Activated CD4-positive, alpha-beta memory T cell treated with anti-CD3 and anti-CD28 coated beads, Interleukin-2, amount 10 ng/mL, durations not matched to agents 7 days and 5 days (primary cell): ENCODE data around the gene RELCH. TPM values are rescaled to one million over a fixed set of nuclear protein-coding genes. Genes with fewer than 3 reads are reported as not detected.
"Not testable (repeated sequence)": the region's sequence is repeated elsewhere in the genome, so short reads cannot be mapped to it uniquely, and the experiment has no call there.

Experiments used
- CTCF ChIA-PET: fragments of 350-600 bp; sonication (Branson Sonifier 250); formaldehyde crosslinking; loops from one replicate; lab custom pipeline; 2021; ENCODE audit warnings: antibody characterized with exemption, inconsistent platforms; lab: Charles Lee
- POLR2A ChIA-PET: fragments of 350-600 bp; sonication (Branson Sonifier 250); formaldehyde crosslinking; loops from one replicate; lab custom pipeline; 2021; ENCODE audit warnings: antibody characterized with exemption; lab: Charles Lee
- DNase-seq: peaks from one replicate; pipeline ENCODE4 v3.0.0-alpha.2; 2020
- H3K27ac Mint-ChIP-seq: one replicate; pipeline ENCODE4 v1.8.0; 2021; ENCODE audit warnings: mild to moderate bottlenecking, mixed read lengths
- H3K27me3 Mint-ChIP-seq: one replicate; pipeline ENCODE4 v1.8.0; 2021; ENCODE audit warnings: mixed read lengths
- H3K36me3 Mint-ChIP-seq: one replicate; pipeline ENCODE4 v1.8.0; 2021; ENCODE audit warnings: low read depth, mixed read lengths
- H3K4me1 Mint-ChIP-seq: one replicate; pipeline ENCODE4 v1.8.0; 2021; ENCODE audit warnings: mixed read lengths
- H3K4me3 Mint-ChIP-seq: one replicate; pipeline ENCODE4 v1.8.0; 2021; ENCODE audit warnings: mild to moderate bottlenecking, mixed read lengths
- H3K9me3 Mint-ChIP-seq: one replicate; pipeline ENCODE4 v1.8.0; 2021; ENCODE audit warnings: mixed read lengths
- total RNA-seq, 2 experiments: library from RNA; stranded (reverse); gene quantifications; one replicate each; pipeline ENCODE4 v1.2.3, GENCODE V29; 2021

RELCH gene, protein sequence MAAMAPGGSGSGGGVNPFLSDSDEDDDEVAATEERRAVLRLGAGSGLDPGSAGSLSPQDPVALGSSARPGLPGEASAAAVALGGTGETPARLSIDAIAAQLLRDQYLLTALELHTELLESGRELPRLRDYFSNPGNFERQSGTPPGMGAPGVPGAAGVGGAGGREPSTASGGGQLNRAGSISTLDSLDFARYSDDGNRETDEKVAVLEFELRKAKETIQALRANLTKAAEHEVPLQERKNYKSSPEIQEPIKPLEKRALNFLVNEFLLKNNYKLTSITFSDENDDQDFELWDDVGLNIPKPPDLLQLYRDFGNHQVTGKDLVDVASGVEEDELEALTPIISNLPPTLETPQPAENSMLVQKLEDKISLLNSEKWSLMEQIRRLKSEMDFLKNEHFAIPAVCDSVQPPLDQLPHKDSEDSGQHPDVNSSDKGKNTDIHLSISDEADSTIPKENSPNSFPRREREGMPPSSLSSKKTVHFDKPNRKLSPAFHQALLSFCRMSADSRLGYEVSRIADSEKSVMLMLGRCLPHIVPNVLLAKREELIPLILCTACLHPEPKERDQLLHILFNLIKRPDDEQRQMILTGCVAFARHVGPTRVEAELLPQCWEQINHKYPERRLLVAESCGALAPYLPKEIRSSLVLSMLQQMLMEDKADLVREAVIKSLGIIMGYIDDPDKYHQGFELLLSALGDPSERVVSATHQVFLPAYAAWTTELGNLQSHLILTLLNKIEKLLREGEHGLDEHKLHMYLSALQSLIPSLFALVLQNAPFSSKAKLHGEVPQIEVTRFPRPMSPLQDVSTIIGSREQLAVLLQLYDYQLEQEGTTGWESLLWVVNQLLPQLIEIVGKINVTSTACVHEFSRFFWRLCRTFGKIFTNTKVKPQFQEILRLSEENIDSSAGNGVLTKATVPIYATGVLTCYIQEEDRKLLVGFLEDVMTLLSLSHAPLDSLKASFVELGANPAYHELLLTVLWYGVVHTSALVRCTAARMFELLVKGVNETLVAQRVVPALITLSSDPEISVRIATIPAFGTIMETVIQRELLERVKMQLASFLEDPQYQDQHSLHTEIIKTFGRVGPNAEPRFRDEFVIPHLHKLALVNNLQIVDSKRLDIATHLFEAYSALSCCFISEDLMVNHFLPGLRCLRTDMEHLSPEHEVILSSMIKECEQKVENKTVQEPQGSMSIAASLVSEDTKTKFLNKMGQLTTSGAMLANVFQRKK
- total RNA-seq = 10 to 100 TPM; 34.8 to 38.6 TPM

DNA sequence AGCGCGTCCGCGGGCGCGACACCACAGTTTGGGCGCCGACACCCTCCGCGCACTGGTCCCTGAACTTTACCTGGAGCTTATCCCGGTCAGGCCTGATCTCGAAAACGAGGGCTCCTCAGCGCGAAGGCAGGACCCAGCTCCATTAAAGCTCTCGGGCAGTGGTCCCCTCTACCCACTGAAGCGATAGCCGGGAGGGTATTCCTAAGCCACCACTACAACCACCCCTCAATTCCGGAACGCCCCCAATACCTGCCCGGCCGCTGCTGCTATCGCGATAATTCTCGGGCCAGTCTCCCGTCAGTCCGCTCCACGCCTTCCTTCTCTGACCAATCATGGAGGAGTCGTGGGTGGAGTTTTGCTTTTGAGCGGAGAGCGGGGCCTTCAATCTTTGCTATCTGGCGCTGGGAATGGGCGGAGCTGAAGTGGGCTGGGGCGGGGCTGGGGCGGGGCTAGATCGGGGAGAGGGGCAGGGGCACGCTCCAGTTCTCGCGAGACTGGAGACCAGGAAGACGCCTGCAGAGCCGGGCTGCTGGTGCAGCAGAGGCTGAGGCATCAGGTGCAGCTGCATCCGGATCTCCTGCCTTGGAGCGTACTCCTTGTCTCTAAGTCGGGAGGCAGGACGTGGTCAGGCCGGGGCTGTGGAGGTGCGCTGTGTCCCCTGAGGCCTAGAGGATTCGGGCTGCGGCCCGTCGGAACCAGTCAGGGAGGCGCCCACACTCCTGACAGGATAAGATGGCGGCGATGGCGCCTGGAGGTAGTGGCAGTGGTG, at the start of gene RELCH, which contains the start of gene PIGN:
RELCH (plus strand) TSS at position 482 of the 769 bp plus-strand sequence; CDS start at position 733, 251 bp downstream.
PIGN (minus strand) TSS at position 283 of the 769 bp plus-strand sequence. CDS start 25,703 bp downstream, outside the sequence.
- no peaks in the 10 kb centered on the region for H3K9me3 Mint-ChIP-seq
- H3K36me3 Mint-ChIP-seq = peaks cover 37% of the 10 kb centered on the region
- H3K4me1 Mint-ChIP-seq = peaks cover 54% of the 10 kb centered on the region
- DNase-seq = peak; percentile 96
- peak within 1 kb of the TSS; percentile 96 for H3K4me3 Mint-ChIP-seq
- peak within 1 kb of the TSS; percentile 90 for H3K27ac Mint-ChIP-seq
- ChIA-PET CTCF (interaction anchor here (0.7 to 2.2 kb wide), 10 partner anchors 10 to 1131 kb away, joined by 3 to 41 read pairs (median 4); partner anchors contain the start of gene TNFRSF11A), POLR2A (interaction anchor here (0.6 to 2.5 kb wide), 20 partner anchors 11 to 795 kb away, joined by 3 to 33 read pairs (median 6); partner anchors contain the start of gene ZCCHC2)
- H3K27me3 Mint-ChIP-seq = no peaks in the 10 kb centered on the region

DNA sequence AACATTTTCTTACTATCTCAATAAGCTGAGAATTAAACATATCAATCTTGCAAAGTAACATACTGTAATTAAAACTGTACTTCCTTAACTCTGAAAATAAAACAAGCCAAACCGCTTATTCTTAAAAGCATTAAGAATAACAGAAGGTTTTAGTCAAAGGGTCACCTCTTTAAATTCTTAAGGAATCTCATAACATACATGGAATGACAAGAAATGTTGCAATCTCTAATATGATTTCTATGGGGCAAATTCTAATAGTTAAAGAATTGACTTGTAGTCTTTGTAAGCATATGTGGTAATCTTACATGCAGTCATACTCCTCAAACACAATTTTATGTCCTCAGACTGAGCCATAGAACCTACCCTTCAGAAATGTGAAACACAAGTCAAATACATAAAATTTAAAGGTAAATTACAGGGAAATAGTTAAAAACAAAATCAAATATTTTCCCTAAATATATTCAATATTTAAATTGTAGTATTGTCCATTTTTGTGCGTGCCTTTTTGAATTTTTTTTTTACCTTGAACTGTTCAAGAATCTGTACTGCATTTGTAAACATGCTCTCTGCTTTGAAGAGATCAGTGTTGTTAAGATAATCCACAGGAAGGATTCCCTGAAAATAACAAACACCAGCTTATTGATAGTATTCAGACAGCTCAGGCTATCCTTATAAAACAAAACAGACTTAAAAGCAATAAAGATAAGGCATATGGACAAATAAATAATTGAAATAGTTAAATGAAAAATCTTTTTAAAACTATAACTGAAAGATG, 48.4 kb upstream of the RELCH start:
- ChIA-PET CTCF (no interaction called here), POLR2A (no interaction called here)
- Mint-ChIP-seq H3K27ac (no peak overlapping the region), H3K4me3 (no peak overlapping the region), H3K36me3 (peaks cover 8% of the 10 kb centered on the region), H3K4me1 (no peaks in the 10 kb centered on the region), H3K27me3 (no peaks in the 10 kb centered on the region), H3K9me3 (no peaks in the 10 kb centered on the region)
- DNase-seq = no peak

DNA sequence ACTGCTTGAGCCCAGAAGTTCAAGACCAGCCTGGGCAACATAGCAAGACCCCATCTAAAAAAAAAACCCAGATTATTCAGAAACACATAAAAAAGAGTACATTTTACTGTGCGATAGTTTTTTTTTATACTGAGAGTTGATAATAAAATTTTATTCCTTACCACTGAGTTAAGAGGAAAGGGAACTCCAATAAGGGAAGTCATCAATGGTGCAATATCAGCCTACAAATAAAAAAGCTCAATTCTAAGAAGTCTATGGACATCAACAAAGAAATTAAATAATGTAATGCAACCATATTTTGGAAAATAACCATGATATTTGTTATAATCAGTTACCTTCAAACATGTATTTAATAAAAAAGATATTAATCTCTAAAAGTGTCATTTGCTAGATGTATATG, 46.8 kb upstream of the RELCH start:
- Mint-ChIP-seq H3K36me3 (peaks cover 9% of the 10 kb centered on the region), H3K27me3 (no peaks in the 10 kb centered on the region), H3K4me3 (no peak overlapping the region), H3K4me1 (no peaks in the 10 kb centered on the region), H3K27ac (no peak overlapping the region), H3K9me3 (no peaks in the 10 kb centered on the region)
- ChIA-PET POLR2A (no interaction called here), CTCF (interaction anchor here (1.2 kb wide), 1 partner anchor 9 kb away, joined by 5 read pairs; no protein-coding TSS in a partner anchor)
- DNase-seq = no peak

DNA sequence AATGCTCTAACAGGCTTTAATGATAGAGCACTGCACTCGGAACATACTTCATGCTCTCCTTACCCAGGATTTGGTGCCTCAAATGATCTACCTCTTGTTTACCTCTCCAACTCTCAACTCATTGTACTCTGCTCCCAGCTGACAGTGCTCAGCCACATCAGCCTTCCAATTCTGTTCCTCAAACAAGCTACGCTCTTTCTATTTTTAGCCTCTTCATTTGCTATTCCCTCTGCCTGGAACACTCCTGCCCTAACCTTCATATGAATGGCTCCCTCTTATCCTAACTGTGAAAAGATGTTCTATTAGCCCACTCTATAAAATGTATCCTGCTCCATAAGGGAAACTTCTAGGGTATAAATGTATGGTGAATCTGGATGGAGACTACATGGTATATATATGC, 42.7 kb upstream of the RELCH start:
- no peak overlapping the region for H3K4me3 Mint-ChIP-seq
- H3K9me3 Mint-ChIP-seq = no peaks in the 10 kb centered on the region
- peaks cover 12% of the 10 kb centered on the region for H3K36me3 Mint-ChIP-seq
- H3K27me3 Mint-ChIP-seq = no peaks in the 10 kb centered on the region
- no peaks in the 10 kb centered on the region for H3K4me1 Mint-ChIP-seq
- H3K27ac Mint-ChIP-seq = no peak overlapping the region
- DNase-seq = no peak
- POLR2A ChIA-PET = no interaction called here
- CTCF ChIA-PET = interaction anchor here (0.7 to 3.2 kb wide), 2 partner anchors 12 to 25 kb away, joined by 5 to 14 read pairs; no protein-coding TSS in a partner anchor

DNA sequence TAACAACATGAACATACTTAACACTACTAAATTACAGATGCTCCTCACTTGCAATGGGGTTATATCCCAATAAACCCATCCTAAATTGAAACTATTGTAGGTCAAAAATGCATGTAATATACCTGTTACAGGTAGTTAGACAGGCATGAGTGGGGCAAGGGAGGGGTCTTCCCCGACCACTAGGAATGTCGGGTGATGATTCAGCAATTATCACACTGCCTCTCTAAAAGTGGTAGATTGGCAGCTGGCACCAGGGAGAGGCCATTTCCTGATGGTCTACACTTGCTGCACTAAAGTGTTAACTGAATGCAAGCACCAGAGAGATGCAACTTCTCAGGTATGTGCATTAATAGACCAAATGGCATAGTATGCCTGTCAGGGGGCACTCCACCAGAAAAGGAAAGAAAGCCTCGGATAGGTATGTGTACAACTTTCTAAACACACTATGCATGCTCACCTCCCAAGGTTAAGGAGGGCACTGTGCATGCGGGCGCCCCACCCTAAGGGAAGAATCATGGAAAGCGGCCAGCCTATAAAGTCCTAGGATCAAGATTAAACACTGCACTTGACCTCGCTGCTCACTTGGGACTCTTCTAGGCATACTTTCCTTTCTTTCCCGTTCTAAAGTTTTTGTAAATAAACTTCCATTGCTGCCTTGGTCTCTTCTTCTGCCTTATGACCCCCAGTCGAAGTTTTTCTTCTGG, 35.8 kb upstream of the RELCH start:
- CTCF ChIA-PET = no interaction called here
- Mint-ChIP-seq H3K27ac (no peak overlapping the region), H3K4me3 (no peak overlapping the region), H3K27me3 (no peaks in the 10 kb centered on the region), H3K36me3 (peaks cover 8% of the 10 kb centered on the region), H3K9me3 (no peaks in the 10 kb centered on the region), H3K4me1 (no peaks in the 10 kb centered on the region)
- no peak for DNase-seq
- POLR2A ChIA-PET = no interaction called here

DNA sequence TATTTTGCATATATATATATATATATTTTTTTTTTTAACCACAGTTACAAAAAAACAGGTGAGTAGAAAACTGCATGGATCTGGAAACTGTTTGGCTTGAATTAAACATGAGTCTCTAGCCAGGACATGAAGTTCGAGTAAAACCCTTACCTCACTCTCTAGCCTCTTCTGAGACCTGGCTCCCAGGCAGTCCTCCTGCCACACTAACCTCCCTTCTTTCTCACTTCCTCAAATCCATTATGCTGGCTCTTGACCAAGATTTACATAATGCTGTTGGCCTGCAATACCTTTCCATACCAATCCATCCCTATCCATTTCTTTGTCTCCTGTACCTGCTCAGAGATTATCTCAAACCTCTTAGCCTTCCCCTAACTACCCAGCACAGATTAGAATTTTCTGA, 34.2 kb upstream of the RELCH start:
- ChIA-PET CTCF (no interaction called here), POLR2A (no interaction called here)
- no peak overlapping the region for H3K27ac Mint-ChIP-seq
- no peaks in the 10 kb centered on the region for H3K4me1 Mint-ChIP-seq
- H3K36me3 Mint-ChIP-seq = peaks cover 9% of the 10 kb centered on the region
- H3K4me3 Mint-ChIP-seq = no peak overlapping the region
- no peaks in the 10 kb centered on the region for H3K27me3 Mint-ChIP-seq
- H3K9me3 Mint-ChIP-seq = no peaks in the 10 kb centered on the region
- DNase-seq = no peak

DNA sequence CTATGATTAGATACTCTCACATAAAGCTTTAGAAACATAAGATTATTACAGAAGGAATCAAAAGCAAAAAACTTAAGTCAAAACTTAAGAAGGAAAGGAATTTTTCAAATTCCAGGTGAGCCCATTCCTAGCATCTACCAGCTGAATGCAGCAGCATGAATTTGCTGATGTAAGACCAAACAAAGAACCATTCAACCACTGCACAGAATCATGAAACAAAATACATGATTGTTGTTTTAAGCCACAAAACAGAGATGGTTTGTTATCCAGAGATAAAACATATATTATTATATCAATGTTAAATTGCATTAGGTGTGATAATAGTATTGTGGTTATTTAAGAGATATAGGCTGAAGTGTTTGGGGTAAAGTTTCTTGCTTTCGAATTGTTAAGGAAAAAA, 29.2 kb upstream of the RELCH start:
- H3K9me3 Mint-ChIP-seq = no peaks in the 10 kb centered on the region
- peaks cover 13% of the 10 kb centered on the region for H3K36me3 Mint-ChIP-seq
- H3K27ac Mint-ChIP-seq = no peak overlapping the region
- ChIA-PET CTCF (no interaction called here), POLR2A (no interaction called here)
- no peaks in the 10 kb centered on the region for H3K4me1 Mint-ChIP-seq
- DNase-seq = no peak
- no peaks in the 10 kb centered on the region for H3K27me3 Mint-ChIP-seq
- H3K4me3 Mint-ChIP-seq = no peak overlapping the region

DNA sequence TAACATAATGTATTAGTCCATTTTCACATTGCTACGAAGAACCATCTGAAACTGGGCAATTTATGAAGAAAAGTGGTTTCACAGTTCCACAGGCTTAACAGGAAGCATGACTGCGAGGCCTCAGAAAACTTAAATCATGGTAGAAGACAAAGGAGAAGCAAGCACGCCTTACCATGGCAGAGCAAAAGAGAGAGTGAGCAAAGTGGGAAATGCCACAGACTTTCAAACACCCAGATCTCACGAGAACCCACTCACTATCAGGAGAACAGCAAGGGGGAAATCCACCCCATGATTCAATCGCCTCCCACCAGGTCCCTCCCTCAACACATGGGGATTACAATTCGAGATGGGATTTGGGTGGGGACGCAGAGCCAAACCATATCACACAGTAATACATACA, 22.7 kb upstream of the RELCH start:
- Mint-ChIP-seq H3K9me3 (peaks cover 5% of the 10 kb centered on the region), H3K4me3 (no peak overlapping the region), H3K27ac (no peak overlapping the region), H3K4me1 (peaks cover 9% of the 10 kb centered on the region), H3K36me3 (peaks cover 23% of the 10 kb centered on the region), H3K27me3 (no peaks in the 10 kb centered on the region)
- ChIA-PET CTCF (no interaction called here), POLR2A (no interaction called here)
- no peak for DNase-seq

DNA sequence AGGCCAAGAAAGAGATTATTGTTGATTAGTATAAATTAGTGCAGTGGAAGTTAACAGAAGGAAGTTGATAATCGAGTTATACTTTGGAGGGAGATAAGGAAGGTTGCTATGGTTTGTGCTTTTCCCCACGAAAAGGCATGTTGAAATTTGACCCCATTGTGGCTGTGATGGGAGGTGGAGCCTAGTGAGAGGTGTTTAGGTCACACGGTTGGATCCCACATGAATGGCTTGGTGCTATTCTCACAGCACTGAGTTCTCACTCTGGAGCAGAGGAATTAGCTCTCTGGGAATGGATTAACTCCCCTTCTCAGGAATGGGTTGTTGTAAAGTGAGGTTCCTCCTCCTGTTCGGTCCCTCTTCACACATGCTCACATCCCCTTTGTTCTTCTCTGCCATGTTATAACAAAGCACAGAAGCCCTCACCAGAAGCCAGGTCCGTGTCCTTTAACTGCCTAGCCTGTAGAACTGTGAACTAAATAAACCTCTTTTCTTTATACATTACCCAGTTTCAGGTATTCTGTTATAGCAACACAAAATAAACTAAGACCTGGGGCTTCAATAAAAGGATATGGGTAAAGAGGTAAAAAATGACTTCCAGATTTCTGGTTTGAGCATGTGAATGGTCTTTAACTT, 22.1 kb upstream of the RELCH start:
- Mint-ChIP-seq H3K9me3 (peaks cover 5% of the 10 kb centered on the region), H3K4me3 (no peak overlapping the region), H3K27me3 (no peaks in the 10 kb centered on the region), H3K4me1 (peaks cover 9% of the 10 kb centered on the region), H3K36me3 (peaks cover 21% of the 10 kb centered on the region), H3K27ac (no peak overlapping the region)
- CTCF ChIA-PET = no interaction called here
- POLR2A ChIA-PET = no interaction called here
- DNase-seq = no peak

DNA sequence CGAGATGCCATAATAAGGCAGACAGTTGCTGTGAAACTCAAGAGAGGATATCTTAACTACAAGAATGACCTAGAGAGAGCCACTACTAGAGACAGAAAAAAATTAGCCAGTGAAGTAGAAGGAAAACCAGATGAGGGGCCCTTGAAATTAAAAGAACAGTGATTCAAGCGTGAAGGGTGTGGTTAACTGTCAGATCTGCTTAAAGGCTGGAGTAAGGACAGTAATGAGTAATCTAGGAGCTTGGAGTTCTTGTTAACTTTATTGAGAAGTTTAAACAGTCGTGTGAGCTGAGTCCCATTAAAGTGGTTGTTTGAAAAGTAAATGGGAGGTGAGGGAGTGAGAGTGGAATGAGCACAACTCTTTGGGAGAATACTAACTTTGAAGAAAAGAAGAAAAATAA, 21.5 kb upstream of the RELCH start:
- H3K27ac Mint-ChIP-seq = no peak overlapping the region
- no peak overlapping the region for H3K4me3 Mint-ChIP-seq
- peaks cover 9% of the 10 kb centered on the region for H3K4me1 Mint-ChIP-seq
- H3K36me3 Mint-ChIP-seq = peaks cover 21% of the 10 kb centered on the region
- peaks cover 5% of the 10 kb centered on the region for H3K9me3 Mint-ChIP-seq
- no peaks in the 10 kb centered on the region for H3K27me3 Mint-ChIP-seq
- ChIA-PET POLR2A (no interaction called here), CTCF (no interaction called here)
- no peak for DNase-seq

DNA sequence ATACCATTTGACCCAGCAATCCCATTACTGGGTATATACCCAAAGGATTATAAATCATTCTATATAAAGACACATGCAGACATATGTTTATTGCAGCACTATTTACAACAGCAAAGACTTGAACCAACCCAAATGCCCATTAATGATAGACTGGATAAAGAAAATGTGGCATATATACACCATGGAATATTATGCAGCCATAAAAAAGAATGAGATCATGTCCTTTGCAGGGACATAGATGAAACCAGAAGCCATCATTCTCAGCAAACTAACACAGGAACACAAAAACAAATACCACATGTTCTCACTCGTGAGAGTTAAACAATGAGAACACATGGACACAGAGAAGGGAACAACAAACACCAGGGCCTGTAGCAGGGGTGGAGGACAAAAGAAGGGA, 20.5 kb upstream of the RELCH start:
- H3K27ac Mint-ChIP-seq, H3K4me3 Mint-ChIP-seq, H3K9me3 Mint-ChIP-seq, POLR2A ChIA-PET, H3K4me1 Mint-ChIP-seq, H3K27me3 Mint-ChIP-seq, DNase-seq, CTCF ChIA-PET: not testable (repeated sequence)
- peaks cover 16% of the 10 kb centered on the region for H3K36me3 Mint-ChIP-seq
